Chondrocyte (in vitro differentiated cells): ENCODE measurements around the gene R3HCC1L. TPM values are rescaled to one million over a fixed set of nuclear protein-coding genes. Genes with fewer than 3 reads are reported as not detected.

Experiments
- DNase-seq: peaks from one replicate; pipeline ENCODE4 v3.0.0; 2021; ENCODE audit warnings: mixed read lengths, low spot score
- H3K27ac Mint-ChIP-seq: one replicate; pipeline ENCODE4 v1.8.0; 2021; ENCODE audit warnings: mild to moderate bottlenecking, moderate library complexity, mixed read lengths; ENCODE audit not compliant: unreplicated experiment
- H3K27me3 Mint-ChIP-seq: 2 replicates; pipeline ENCODE4 v1.8.0; 2021; ENCODE audit warnings: low read depth, mixed read lengths
- H3K36me3 Mint-ChIP-seq: 2 replicates; pipeline ENCODE4 v1.8.0; 2021; ENCODE audit warnings: low read depth, mixed read lengths
- H3K4me1 Mint-ChIP-seq: 2 replicates; pipeline ENCODE4 v1.8.0; 2021; ENCODE audit warnings: low read depth, mild to moderate bottlenecking, mixed read lengths
- H3K4me3 Mint-ChIP-seq: one replicate; pipeline ENCODE4 v1.8.0; 2021; ENCODE audit warnings: mild to moderate bottlenecking, moderate library complexity, mixed read lengths; ENCODE audit not compliant: unreplicated experiment
- H3K9me3 Mint-ChIP-seq: 2 replicates; pipeline ENCODE4 v1.8.0; 2021; ENCODE audit warnings: low read depth, mixed read lengths
- CTCF ChIP-seq: fragments of 200-600 bp; sonication (generic); IDR thresholded peaks from 2 replicates; pipeline ENCODE4 v1.5.0; 2021; ENCODE audit warnings: antibody characterized with exemption, mild to moderate bottlenecking, moderate library complexity
- total RNA-seq: library from RNA; stranded (reverse); gene quantifications from 3 replicates; pipeline ENCODE4 v1.2.1, GENCODE V29; 2021

Gene R3HCC1L
- total RNA-seq, 1 donor from 2014 or later: 9.1 TPM

DNA sequence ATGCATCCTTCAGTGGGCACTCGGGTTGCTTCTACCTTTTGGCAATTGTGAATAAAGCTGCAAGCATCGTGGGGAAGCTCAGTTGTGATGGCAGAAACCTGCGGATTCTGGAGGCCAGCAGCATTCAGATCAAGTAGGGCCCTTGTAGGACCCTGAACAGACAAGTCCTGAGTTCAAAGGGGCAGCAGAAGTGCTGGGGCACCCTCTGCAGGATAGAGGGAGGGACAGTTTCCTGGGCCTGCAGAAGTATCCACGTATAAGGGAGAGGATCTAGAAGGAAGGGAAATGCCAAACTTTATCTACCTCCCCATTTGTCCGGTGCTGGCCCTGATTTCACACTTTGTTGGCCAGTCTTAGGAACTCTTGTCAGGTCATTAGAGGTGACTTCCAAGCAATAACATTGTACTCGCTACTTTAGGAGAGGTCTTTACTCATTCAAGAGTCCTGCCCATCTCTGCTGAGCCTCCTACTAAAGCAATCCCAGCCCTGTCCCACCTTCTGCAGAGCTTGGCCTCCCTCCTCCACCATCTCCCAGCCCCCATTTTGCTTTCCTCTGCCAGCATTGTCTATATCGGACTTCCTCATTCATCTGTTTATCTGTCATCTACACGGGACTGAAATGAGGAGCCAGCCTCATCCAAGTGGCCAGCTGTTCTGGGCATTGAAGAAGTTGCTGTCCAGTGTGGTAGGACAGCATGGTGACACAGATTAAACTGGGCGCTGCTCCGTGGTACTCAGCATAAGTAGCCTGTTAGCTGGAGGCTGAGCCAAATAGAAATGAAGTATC is 26.6 kb upstream of the R3HCC1L start:
- Mint-ChIP-seq H3K36me3 (no peaks in the 10 kb centered on the region), H3K27ac (no peak overlapping the region), H3K4me1 (no peaks in the 10 kb centered on the region), H3K9me3 (no peaks in the 10 kb centered on the region), H3K27me3 (peaks cover 58% of the 10 kb centered on the region), H3K4me3 (no peak overlapping the region)
- no peak for TF ChIP-seq CTCF
- no peak for DNase-seq

DNA sequence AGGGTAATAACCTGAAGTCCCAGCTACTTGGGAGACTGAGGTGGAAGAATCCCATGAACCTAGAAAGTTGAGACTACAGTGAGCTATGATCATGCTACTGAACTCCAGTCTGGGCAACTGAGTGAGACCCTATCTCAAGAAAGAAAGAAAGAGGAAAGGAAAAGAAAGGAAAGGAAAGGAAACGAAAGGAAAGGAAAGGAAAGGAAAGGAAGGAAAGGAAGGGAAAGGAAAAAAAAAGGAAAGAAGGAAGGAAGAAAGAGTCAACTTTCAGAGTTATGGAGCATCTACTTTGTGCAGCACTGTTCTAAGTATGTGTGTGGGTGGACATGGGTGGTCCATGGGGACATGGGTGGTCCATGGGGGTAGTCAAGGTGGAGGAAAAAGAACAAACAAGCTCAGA is 24.1 kb upstream of the R3HCC1L start:
- TF ChIP-seq CTCF: no peak
- Mint-ChIP-seq H3K4me1 (no peaks in the 10 kb centered on the region), H3K36me3 (no peaks in the 10 kb centered on the region), H3K27me3 (peaks cover 71% of the 10 kb centered on the region), H3K27ac (no peak overlapping the region), H3K9me3 (no peaks in the 10 kb centered on the region), H3K4me3 (no peak overlapping the region)
- no peak for DNase-seq

DNA sequence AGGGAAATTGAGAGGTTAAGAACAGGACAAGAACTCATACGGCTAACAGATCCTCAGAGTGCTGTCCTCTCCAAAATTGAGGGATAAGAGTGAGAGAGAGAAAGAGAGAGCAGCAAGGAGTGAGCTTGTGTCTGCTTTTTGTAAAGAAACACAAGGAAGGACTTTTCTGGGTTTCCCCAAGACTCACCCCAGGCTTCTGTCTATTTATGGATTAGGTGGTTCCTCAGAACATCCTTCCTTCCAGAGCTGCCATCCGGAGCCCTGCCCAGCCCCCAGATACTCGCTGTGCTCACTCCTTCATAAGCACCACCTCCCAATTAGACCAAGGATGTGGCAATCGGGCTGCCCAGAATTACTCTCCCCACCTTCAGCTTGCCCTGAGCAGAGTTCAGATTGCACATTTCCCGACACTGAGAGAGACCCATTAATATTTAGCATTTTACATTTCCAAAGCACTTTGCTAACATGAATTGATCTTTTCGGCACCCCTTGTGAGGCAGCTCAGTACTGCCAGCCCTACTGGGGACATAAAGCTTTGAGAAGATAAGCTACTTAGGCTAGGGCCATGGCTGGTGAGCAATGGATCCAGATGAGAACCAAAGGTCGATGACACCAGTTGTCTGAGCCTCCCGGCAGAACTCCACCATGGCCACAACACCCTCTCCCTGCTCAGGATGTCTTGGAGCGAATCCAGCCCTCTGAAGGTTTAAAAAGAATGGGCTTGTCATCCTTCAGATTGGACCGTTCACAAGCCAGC is 19.2 kb upstream of the R3HCC1L start:
- peaks cover 1% of the 10 kb centered on the region for H3K36me3 Mint-ChIP-seq
- DNase-seq: no peak
- peaks cover 60% of the 10 kb centered on the region for H3K27me3 Mint-ChIP-seq
- H3K9me3 Mint-ChIP-seq: peaks cover 9% of the 10 kb centered on the region
- no peak for TF ChIP-seq CTCF
- no peak overlapping the region for H3K27ac Mint-ChIP-seq
- no peak overlapping the region for H3K4me3 Mint-ChIP-seq
- no peaks in the 10 kb centered on the region for H3K4me1 Mint-ChIP-seq

- H3K27me3 Mint-ChIP-seq: peaks cover 51% of the 10 kb centered on the region
- DNase-seq: no peak
- H3K27ac Mint-ChIP-seq: no peak overlapping the region
- no peaks in the 10 kb centered on the region for H3K4me1 Mint-ChIP-seq
- no peak for TF ChIP-seq CTCF
- H3K9me3 Mint-ChIP-seq: peaks cover 47% of the 10 kb centered on the region
- H3K36me3 Mint-ChIP-seq: peaks cover 10% of the 10 kb centered on the region
- H3K4me3 Mint-ChIP-seq: no peak overlapping the region
These were observed 14.6 kb upstream of the R3HCC1L start for GRCh38 chr10:98119891-98120290.

DNA sequence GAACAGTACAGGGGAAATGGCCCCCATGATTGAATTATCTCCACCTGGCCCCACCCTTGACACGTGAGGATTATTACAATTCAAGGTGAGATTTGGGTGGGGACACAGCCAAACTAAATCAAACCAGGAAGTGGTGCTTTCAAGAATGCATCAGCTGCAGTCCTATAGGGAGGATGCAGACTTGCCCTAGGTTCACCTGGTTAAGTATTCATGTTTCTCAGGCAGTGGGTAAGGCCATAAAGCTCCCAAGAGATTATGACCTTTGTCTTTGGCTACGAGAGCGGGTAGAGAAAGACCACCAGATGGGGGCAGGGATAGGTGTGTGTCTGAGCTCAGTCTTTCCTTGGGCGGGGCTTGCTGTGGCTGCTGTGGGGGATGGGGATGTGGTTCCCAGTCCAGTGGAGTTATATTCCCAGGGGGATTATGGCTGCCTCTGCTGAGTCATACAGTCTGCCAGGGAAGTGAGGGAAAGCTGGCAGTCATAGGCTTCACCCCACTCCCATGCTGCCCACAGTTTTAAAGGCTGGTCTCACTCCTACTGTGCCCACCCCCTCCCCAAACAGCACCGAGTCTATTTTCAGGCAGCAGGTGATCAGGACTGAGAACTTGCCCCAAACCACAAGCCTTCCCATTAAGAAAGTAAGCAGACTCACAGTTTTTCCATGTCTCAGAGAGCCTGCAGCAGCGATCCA is 8.4 kb upstream of the R3HCC1L start:
- peaks cover 27% of the 10 kb centered on the region for H3K27me3 Mint-ChIP-seq
- no peak for TF ChIP-seq CTCF
- peaks cover 10% of the 10 kb centered on the region for H3K4me1 Mint-ChIP-seq
- DNase-seq: no peak
- H3K9me3 Mint-ChIP-seq: peaks cover 33% of the 10 kb centered on the region
- peaks cover 8% of the 10 kb centered on the region for H3K36me3 Mint-ChIP-seq
- H3K27ac Mint-ChIP-seq: no peak overlapping the region
- H3K4me3 Mint-ChIP-seq: no peak overlapping the region
